IPS-11a (cell line): ENCODE data around the gene HMCN2.

Source experiments
- H3K4me3 ChIP-seq: one replicate; pipeline ENCODE4 v1.5.1; 2013; ENCODE audit warnings: low read depth, low read length, control low read depth

HMCN2 gene

GRCh38 chr9:130308081-130308571 is 42.6 kb downstream of the HMCN2 start:
- no peak overlapping the region for H3K4me3 ChIP-seq

- H3K4me3 ChIP-seq: no peak overlapping the region
Measured at GRCh38 chr9:130309689-130310455, 44.3 kb downstream of the HMCN2 start.

GRCh38 chr9:130310456-130310855 is 44.9 kb downstream of the HMCN2 start:
- H3K4me3 ChIP-seq: no peak overlapping the region

- no peak overlapping the region for H3K4me3 ChIP-seq
Measured at GRCh38 chr9:130311003-130311402, 45.4 kb downstream of the HMCN2 start.

GRCh38 chr9:130311408-130312140 is 46.0 kb downstream of the HMCN2 start:
- no peak overlapping the region for H3K4me3 ChIP-seq

- H3K4me3 ChIP-seq: no peak overlapping the region
Measured at GRCh38 chr9:130313103-130313858, 47.7 kb downstream of the HMCN2 start.

GRCh38 chr9:130315446-130316226 is 50.1 kb downstream of the HMCN2 start:
- H3K4me3 ChIP-seq: no peak overlapping the region

GRCh38 chr9:130316430-130316829 is 50.9 kb downstream of the HMCN2 start:
- H3K4me3 ChIP-seq: no peak overlapping the region

- no peak overlapping the region for H3K4me3 ChIP-seq
Measured at GRCh38 chr9:130319300-130319699, 53.7 kb downstream of the HMCN2 start.

- no peak overlapping the region for H3K4me3 ChIP-seq
Measured at GRCh38 chr9:130319944-130320712, 54.6 kb downstream of the HMCN2 start.

- H3K4me3 ChIP-seq: no peak overlapping the region
Measured at GRCh38 chr9:130320723-130321481, 55.3 kb downstream of the HMCN2 start.

GRCh38 chr9:130321539-130321938 is 56.0 kb downstream of the HMCN2 start:
- no peak overlapping the region for H3K4me3 ChIP-seq

GRCh38 chr9:130323051-130323745 is 57.6 kb downstream of the HMCN2 start:
- H3K4me3 ChIP-seq: no peak overlapping the region

GRCh38 chr9:130325921-130326320 is 60.4 kb downstream of the HMCN2 start:
- no peak overlapping the region for H3K4me3 ChIP-seq

GRCh38 chr9:130327070-130327780 is 61.7 kb downstream of the HMCN2 start:
- H3K4me3 ChIP-seq: no peak overlapping the region

- H3K4me3 ChIP-seq: no peak overlapping the region
Measured at GRCh38 chr9:130327781-130328348, 62.3 kb downstream of the HMCN2 start.

- no peak overlapping the region for H3K4me3 ChIP-seq
Measured at GRCh38 chr9:130328349-130328801, 62.8 kb downstream of the HMCN2 start.

GRCh38 chr9:130329061-130329460 is 63.5 kb downstream of the HMCN2 start:
- no peak overlapping the region for H3K4me3 ChIP-seq
